Loucy (cell line): Measurements from ENCODE around the gene SRSF4.

Experiments used
- H2AFZ ChIP-seq: fragments of 200-600 bp; sonication (generic); 2 replicates; pipeline ENCODE4 v1.6.0; 2016; ENCODE audit warnings: antibody characterized with exemption, mild to moderate bottlenecking, low read length, moderate library complexity
- H3F3A ChIP-seq: fragments of 200-600 bp; 2 replicates; pipeline ENCODE4 v1.6.0; 2016; ENCODE audit warnings: antibody characterized with exemption, low read depth, mild to moderate bottlenecking
- H3K27me3 ChIP-seq: fragments of 200-600 bp; sonication (generic); 2 replicates; pipeline ENCODE4 v1.6.1; 2014; ENCODE audit warnings: low read length, mild to moderate bottlenecking; ENCODE audit not compliant: insufficient read depth, poor library complexity, severe bottlenecking
- H3K36me3 ChIP-seq: fragments of 200-600 bp; sonication (generic); 2 replicates; pipeline ENCODE4 v1.6.1; 2016; ENCODE audit warnings: low read length; ENCODE audit not compliant: insufficient read depth
- H3K4me1 ChIP-seq: fragments of 200-600 bp; sonication (generic); 2 replicates; pipeline ENCODE4 v1.5.1; 2014; ENCODE audit warnings: low read length, mild to moderate bottlenecking; ENCODE audit not compliant: insufficient read depth, poor library complexity, severe bottlenecking
- H3K4me2 ChIP-seq: fragments of 200-600 bp; sonication (generic); 2 replicates; pipeline ENCODE4 v1.6.0; 2014; ENCODE audit warnings: antibody characterized with exemption, low read length, low read depth, mild to moderate bottlenecking; ENCODE audit not compliant: poor library complexity, severe bottlenecking
- H3K4me3 ChIP-seq: fragments of 200-600 bp; sonication (generic); 2 replicates; pipeline ENCODE4 v1.5.1; 2014; ENCODE audit warnings: low read length, mild to moderate bottlenecking, mixed read lengths; ENCODE audit not compliant: poor library complexity, severe bottlenecking
- H3K79me2 ChIP-seq: fragments of 200-600 bp; sonication (generic); 2 replicates; pipeline ENCODE4 v1.6.1; 2014; ENCODE audit warnings: low read length; ENCODE audit not compliant: insufficient read depth
- H3K9ac ChIP-seq: fragments of 200-600 bp; sonication (generic); 2 replicates; pipeline ENCODE4 v1.6.0; 2014; ENCODE audit warnings: mild to moderate bottlenecking, low read depth, low read length, moderate library complexity; ENCODE audit not compliant: poor library complexity, severe bottlenecking
- H3K9me2 ChIP-seq: fragments of 200-600 bp; sonication (generic); replicated peaks from 2 replicates; pipeline ENCODE4 v1.6.1; 2016; ENCODE audit warnings: low read depth, low read length, mixed read lengths
- H3K9me3 ChIP-seq: fragments of 200-600 bp; sonication (generic); 2 replicates; pipeline ENCODE4 v1.6.1; 2014; ENCODE audit warnings: mild to moderate bottlenecking, antibody characterized with exemption, low read length, low read depth; ENCODE audit not compliant: insufficient read depth
- H4K20me1 ChIP-seq: fragments of 200-600 bp; sonication (generic); 2 replicates; pipeline ENCODE4 v1.6.0; 2014; ENCODE audit warnings: antibody characterized with exemption, low read length, mild to moderate bottlenecking; ENCODE audit not compliant: insufficient read depth, poor library complexity, severe bottlenecking
- EZH2phosphoT487 ChIP-seq: fragments of 200-600 bp; IDR thresholded peaks from 2 replicates; pipeline ENCODE4 v1.6.1; 2018; ENCODE audit warnings: antibody characterized with exemption, mild to moderate bottlenecking, moderate library complexity, borderline replicate concordance
- TF ChIP-seq, protein P1 (sequence below): fragments of 200-600 bp; sonication (generic); conservative IDR thresholded peaks from 2 replicates; pipeline ENCODE4 v1.5.1; 2014; ENCODE audit warnings: mild to moderate bottlenecking, antibody characterized with exemption, low read length

The SRSF4 gene

DNA sequence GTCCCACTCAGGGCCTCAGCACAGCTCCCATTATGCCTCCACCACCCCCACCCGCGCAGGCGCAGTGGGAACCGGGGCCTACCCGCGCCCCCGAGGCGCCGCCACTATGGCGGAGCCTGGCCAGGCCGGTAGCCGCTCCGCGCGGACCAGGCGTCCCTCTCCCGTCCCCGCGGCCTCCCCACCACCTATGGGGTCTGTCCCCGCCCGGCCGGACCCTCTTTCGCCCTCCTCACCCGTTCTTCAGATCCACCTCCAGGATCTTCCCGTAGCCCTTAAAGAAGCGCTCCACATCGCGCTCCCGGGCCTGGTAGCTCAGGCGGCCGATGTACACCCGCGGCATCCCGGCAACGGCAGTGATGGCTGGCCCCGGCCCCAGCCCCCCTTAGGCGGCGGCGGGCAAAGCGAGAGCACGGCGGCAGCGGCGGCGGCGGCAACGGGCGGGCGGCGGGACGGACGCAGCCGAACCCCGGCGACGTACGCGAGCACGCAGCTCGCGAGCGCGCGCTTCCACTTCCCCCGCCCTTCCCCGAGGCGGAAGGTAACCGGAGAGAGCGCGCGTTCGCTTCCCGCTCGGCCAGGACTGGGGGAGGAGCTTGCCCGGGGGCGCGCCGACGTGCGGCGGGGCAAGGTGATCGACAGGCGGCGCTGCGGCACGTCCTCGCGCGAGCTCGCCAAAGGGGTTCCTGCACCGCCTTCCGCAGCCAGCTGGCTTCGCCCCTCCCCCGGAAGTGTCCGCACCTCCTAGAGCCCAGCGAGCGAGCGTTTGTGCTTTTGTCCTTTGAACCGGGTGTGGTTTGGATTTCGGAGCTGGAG, at the start of gene SRSF4:
Gene SRSF4 (minus strand): TSS at position 488 of the 813 bp plus-strand sequence. CDS start 148 bp downstream, at position 340.
- Histone ChIP-seq H3K4me3 (peak within 1 kb of the TSS; percentile 97), H3K4me1 (peaks cover 29% of the 10 kb centered on the region), H4K20me1 (peaks cover 45% of the 10 kb centered on the region), H3K9ac (peak within 1 kb of the TSS; percentile 99), H2AFZ (peak within 1 kb of the TSS; percentile 96), H3K9me3 (no peaks in the 10 kb centered on the region), H3K9me2 (no peaks in the 10 kb centered on the region), H3K4me2 (peak within 1 kb of the TSS; percentile 92), H3F3A (0 out of 2 replicates have a peak, but pooled peaks cover 3% of the 10 kb centered on the region), H3K79me2 (peaks cover 50% of the 10 kb centered on the region), H3K27me3 (no peaks in the 10 kb centered on the region), H3K36me3 (peaks cover 3% of the 10 kb centered on the region; the same call in 1 of the 2 replicates)
- TF ChIP-seq, protein P1, sequence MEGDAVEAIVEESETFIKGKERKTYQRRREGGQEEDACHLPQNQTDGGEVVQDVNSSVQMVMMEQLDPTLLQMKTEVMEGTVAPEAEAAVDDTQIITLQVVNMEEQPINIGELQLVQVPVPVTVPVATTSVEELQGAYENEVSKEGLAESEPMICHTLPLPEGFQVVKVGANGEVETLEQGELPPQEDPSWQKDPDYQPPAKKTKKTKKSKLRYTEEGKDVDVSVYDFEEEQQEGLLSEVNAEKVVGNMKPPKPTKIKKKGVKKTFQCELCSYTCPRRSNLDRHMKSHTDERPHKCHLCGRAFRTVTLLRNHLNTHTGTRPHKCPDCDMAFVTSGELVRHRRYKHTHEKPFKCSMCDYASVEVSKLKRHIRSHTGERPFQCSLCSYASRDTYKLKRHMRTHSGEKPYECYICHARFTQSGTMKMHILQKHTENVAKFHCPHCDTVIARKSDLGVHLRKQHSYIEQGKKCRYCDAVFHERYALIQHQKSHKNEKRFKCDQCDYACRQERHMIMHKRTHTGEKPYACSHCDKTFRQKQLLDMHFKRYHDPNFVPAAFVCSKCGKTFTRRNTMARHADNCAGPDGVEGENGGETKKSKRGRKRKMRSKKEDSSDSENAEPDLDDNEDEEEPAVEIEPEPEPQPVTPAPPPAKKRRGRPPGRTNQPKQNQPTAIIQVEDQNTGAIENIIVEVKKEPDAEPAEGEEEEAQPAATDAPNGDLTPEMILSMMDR: peak; percentile 58
- TF ChIP-seq EZH2phosphoT487: no peak

DNA sequence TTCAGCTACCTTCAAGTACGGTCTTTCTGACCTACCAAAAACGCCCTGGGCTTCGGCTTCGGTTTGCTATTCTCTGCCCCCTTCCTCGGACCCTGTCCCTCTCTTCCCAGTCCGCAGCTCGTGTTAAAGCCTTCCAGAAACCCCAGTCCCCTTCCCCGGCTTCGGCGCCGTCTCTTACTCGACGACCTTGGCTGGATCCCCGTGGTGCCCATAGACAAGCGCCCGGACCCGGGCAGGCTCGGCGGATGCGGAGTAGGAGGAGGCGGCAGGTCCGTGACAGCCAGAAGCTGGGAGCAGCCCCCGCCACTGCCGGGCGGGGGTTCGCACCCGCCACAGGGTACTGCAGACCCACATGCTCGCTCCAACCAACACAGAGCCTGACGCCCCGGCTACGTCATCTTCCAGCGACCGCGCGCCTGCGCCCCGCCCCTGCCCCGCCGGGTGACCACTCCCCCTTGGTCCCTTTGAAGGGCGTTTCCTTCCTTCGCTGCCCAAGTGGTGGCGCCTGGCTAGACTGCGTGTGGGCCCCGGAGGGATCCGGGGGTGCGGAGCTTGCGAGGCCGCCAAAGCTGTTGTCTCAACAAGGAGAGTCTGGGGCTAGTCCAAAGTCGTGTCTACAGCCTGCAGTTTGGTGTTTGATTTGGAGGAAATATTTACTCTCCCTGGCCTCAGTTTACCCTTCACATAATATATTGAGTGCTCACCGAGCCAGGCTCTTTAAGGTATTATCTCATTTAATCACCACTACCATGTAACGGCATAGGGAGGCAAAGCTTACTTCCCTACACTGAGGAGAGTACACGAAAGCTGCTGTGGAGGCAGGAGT, 49.1 kb upstream of the SRSF4 start, which contains the start of gene MECR:
Gene MECR (minus strand): TSS at position 382 of the 826 bp plus-strand sequence. CDS start 28 bp downstream, at position 354.
- Histone ChIP-seq H3K4me1 (peaks cover 8% of the 10 kb centered on the region), H3F3A (no peaks in the 10 kb centered on the region), H3K4me3 (peak within 1 kb of the TSS; percentile 81), H2AFZ (peak within 1 kb of the TSS; percentile 93), H3K4me2 (peak within 1 kb of the TSS; percentile 67), H3K9ac (peak within 1 kb of the TSS; percentile 80), H3K9me3 (no peaks in the 10 kb centered on the region), H3K9me2 (no peaks in the 10 kb centered on the region), H4K20me1 (no peaks in the 10 kb centered on the region), H3K27me3 (no peaks in the 10 kb centered on the region), H3K79me2 (peaks cover 9% of the 10 kb centered on the region), H3K36me3 (no peaks in the 10 kb centered on the region)
- TF ChIP-seq EZH2phosphoT487: no peak
- TF ChIP-seq, protein P1: peak; percentile 42

DNA sequence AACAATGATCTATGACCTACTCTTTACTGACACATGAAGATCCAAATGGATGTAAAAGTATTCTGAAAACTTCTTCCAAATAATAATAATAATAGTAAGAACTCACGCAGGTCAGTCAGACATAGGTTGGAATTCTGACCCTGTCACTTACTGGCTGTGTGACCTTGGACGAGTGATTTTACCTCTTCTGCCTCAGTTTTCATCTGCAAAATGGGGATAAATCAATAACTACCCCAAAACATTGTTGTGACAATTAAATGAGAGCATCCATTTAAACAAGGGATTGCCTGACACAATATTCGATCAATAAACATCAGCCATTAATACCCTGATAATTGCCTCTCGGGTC, 48.5 kb upstream of the SRSF4 start:
- Histone ChIP-seq H3K4me2 (peak overlapping the region; percentile 67), H3F3A (no peaks in the 10 kb centered on the region), H4K20me1 (no peaks in the 10 kb centered on the region), H3K79me2 (peaks cover 9% of the 10 kb centered on the region), H3K4me1 (peaks cover 8% of the 10 kb centered on the region), H3K4me3 (peak overlapping the region; percentile 81), H3K9ac (peak overlapping the region; percentile 80), H2AFZ (peak overlapping the region; percentile 93), H3K36me3 (no peaks in the 10 kb centered on the region), H3K9me3 (no peaks in the 10 kb centered on the region), H3K9me2 (no peaks in the 10 kb centered on the region), H3K27me3 (no peaks in the 10 kb centered on the region)
- TF ChIP-seq, protein P1: no peak
- no peak for TF ChIP-seq EZH2phosphoT487
